ENCODE data around the gene PRRX2. TPM values are rescaled to one million over a fixed set of nuclear protein-coding genes. Genes with fewer than 3 reads are reported as not detected.
"Not testable (repeated sequence)": the region's sequence is repeated elsewhere in the genome, so short reads cannot be mapped to it uniquely, and the experiment has no call there.

The PRRX2 gene
- total and polyA plus RNA-seq, 2 donors (not counting 1 experiment from before 2014, with no cell fraction given) = not detected

- H3K4me3 Mint-ChIP-seq; H3K27me3 Mint-ChIP-seq; H3K9me3 Mint-ChIP-seq (ENCODE audit: insufficient read depth); H3K27me3 ChIP-seq (replicated peaks in 1 of 4; ENCODE audit: control extremely low read depth in 1 of 4, control insufficient read depth in 3 of 4, insufficient read depth in 4 of 4, low read length in 3 of 4); DNase-seq; H3K9me3 ChIP-seq (ENCODE audit: control extremely low read depth in 1 of 3, control insufficient read depth in 2 of 3, insufficient read depth in 1 of 3, low read length in 2 of 3); H3K9ac ChIP-seq (ENCODE audit: low read length); intact Hi-C loops (cut with micrococcal nuclease); H3K27ac ChIP-seq (ENCODE audit: low read length in 2 of 2); H3K4me2 ChIP-seq (replicated peaks; ENCODE audit: low read depth, low read length, poor library complexity, severe bottlenecking); ATAC-seq (ENCODE audit: low read depth); H3K4me3 ChIP-seq (ENCODE audit: control extremely low read depth in 1 of 5, extremely low read depth in 1 of 5, insufficient read depth in 1 of 5, low read depth in 2 of 5, low read length in 4 of 5); H3K27ac Mint-ChIP-seq; POLR2A ChIA-PET; H2AFZ ChIP-seq (ENCODE audit: insufficient read depth, low read depth, low read length, poor library complexity, severe bottlenecking): not testable (repeated sequence)
- Histone ChIP-seq H3K79me2 (ENCODE audit: control insufficient read depth, insufficient read depth, low read length) (peaks cover 47% of the 10 kb centered on the region), H3K4me1 (ENCODE audit: control insufficient read depth in 2 of 2, insufficient read depth in 2 of 2, low read length in 2 of 2) (peaks cover 11 to 13% of the 10 kb centered on the region in 2 donors), H3K36me3 (replicated peaks in 1 of 2; ENCODE audit: control extremely low read depth in 1 of 2, control insufficient read depth in 1 of 2, extremely low read depth in 1 of 2, insufficient read depth in 2 of 2, low read length in 1 of 2) (peaks cover 2 to 64% of the 10 kb centered on the region in 2 experiments), H4K20me1 (ENCODE audit: control insufficient read depth, insufficient read depth, low read length, poor library complexity, severe bottlenecking) (peaks cover 77% of the 10 kb centered on the region)
- CTCF ChIA-PET = interaction anchor here (1.2 to 1.7 kb wide), 2 partner anchors 12 to 505 kb away, joined by 3 to 7 read pairs; no protein-coding TSS in a partner anchor
- peaks cover 26% of the 10 kb centered on the region for H3K4me1 Mint-ChIP-seq
- WGBS (ENCODE audit: insufficient coverage) = 94% methylated on average over 8 of the region's 10 CpGs
Observed at GRCh38 chr9:129636343-129636742, 29.1 kb upstream of the PRRX2 start.

DNA sequence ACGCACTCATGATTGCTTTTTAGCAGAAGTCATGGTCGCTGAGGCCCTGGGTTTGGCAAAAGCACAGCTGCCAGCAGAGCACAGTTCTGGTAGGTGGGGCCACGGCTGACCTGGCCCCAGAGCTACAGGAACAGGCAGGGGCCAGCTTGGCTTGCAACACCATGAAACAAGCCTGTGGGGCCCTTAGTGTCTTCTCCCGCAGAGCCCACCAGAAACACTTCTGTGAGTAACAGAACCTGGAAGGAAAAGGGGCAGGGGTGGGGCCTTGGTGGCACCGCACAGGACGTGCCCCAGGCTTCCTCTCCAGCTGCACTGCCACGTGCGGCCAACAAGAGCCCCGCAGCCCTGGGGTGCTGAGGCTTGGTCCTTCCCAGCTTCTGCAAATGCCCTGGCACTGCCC lies 28.3 kb upstream of the PRRX2 start:
- H3K27me3 Mint-ChIP-seq = no peaks in the 10 kb centered on the region
- peaks cover 12 to 14% of the 10 kb centered on the region in 2 donors for H3K4me1 ChIP-seq (ENCODE audit: control insufficient read depth in 2 of 2, insufficient read depth in 2 of 2, low read length in 2 of 2)
- no peak for DNase-seq
- no peak overlapping the region for H3K27ac Mint-ChIP-seq
- H3K79me2 ChIP-seq (ENCODE audit: control insufficient read depth, insufficient read depth, low read length) = peaks cover 46% of the 10 kb centered on the region
- H3K4me3 Mint-ChIP-seq = no peak overlapping the region
- H3K27ac ChIP-seq (ENCODE audit: low read length in 2 of 2) = no peak overlapping the region
- H3K9ac ChIP-seq (ENCODE audit: low read length) = no peak overlapping the region
- H3K4me2 ChIP-seq (replicated peaks; ENCODE audit: low read depth, low read length, poor library complexity, severe bottlenecking) = no peak overlapping the region
- POLR2A ChIA-PET = interaction anchor here (0.6 kb wide), 1 partner anchor 100 kb away, joined by 3 read pairs; no protein-coding TSS in a partner anchor
- H3K9me3 ChIP-seq (ENCODE audit: control extremely low read depth in 1 of 3, control insufficient read depth in 2 of 3, insufficient read depth in 1 of 3, low read length in 2 of 3) = no peaks in the 10 kb centered on the region
- ATAC-seq (ENCODE audit: low read depth) = no peak
- intact Hi-C loops (cut with micrococcal nuclease) = no loop called here
- no peak overlapping the region for H2AFZ ChIP-seq (ENCODE audit: insufficient read depth, low read depth, low read length, poor library complexity, severe bottlenecking)
- H3K9me3 Mint-ChIP-seq (ENCODE audit: insufficient read depth) = no peaks in the 10 kb centered on the region
- H3K4me3 ChIP-seq (ENCODE audit: control extremely low read depth in 1 of 5, extremely low read depth in 1 of 5, insufficient read depth in 1 of 5, low read depth in 2 of 5, low read length in 4 of 5) = no peak overlapping the region
- 28% methylated on average over 9 of the region's 9 CpGs for WGBS (ENCODE audit: insufficient coverage)
- H3K36me3 ChIP-seq (replicated peaks in 1 of 2; ENCODE audit: control extremely low read depth in 1 of 2, control insufficient read depth in 1 of 2, extremely low read depth in 1 of 2, insufficient read depth in 2 of 2, low read length in 1 of 2) = peaks cover 2 to 64% of the 10 kb centered on the region in 2 experiments
- CTCF ChIA-PET = interaction anchor here (1.0 to 1.7 kb wide), 3 partner anchors 10 to 505 kb away, joined by 3 to 7 read pairs (median 3); no protein-coding TSS in a partner anchor
- H4K20me1 ChIP-seq (ENCODE audit: control insufficient read depth, insufficient read depth, low read length, poor library complexity, severe bottlenecking) = peaks cover 76% of the 10 kb centered on the region
- H3K4me1 Mint-ChIP-seq = peaks cover 23% of the 10 kb centered on the region
- no peaks in the 10 kb centered on the region for H3K27me3 ChIP-seq (replicated peaks in 1 of 4; ENCODE audit: control extremely low read depth in 1 of 4, control insufficient read depth in 3 of 4, insufficient read depth in 4 of 4, low read length in 3 of 4)
- TF ChIP-seq, protein P1, sequence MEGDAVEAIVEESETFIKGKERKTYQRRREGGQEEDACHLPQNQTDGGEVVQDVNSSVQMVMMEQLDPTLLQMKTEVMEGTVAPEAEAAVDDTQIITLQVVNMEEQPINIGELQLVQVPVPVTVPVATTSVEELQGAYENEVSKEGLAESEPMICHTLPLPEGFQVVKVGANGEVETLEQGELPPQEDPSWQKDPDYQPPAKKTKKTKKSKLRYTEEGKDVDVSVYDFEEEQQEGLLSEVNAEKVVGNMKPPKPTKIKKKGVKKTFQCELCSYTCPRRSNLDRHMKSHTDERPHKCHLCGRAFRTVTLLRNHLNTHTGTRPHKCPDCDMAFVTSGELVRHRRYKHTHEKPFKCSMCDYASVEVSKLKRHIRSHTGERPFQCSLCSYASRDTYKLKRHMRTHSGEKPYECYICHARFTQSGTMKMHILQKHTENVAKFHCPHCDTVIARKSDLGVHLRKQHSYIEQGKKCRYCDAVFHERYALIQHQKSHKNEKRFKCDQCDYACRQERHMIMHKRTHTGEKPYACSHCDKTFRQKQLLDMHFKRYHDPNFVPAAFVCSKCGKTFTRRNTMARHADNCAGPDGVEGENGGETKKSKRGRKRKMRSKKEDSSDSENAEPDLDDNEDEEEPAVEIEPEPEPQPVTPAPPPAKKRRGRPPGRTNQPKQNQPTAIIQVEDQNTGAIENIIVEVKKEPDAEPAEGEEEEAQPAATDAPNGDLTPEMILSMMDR (IDR thresholded peaks at IDR 0.05) = no peak
- no peak for TF ChIP-seq EZH2 (IDR thresholded peaks at IDR 0.05; ENCODE audit: borderline replicate concordance, insufficient read depth, low read depth, low read length, poor library complexity, severe bottlenecking)
